ENCODE data around the gene TEF.
"Not testable (repeated sequence)": the region's sequence is repeated elsewhere in the genome, so short reads cannot be mapped to it uniquely, and the experiment has no call there.

The TEF gene

DNA sequence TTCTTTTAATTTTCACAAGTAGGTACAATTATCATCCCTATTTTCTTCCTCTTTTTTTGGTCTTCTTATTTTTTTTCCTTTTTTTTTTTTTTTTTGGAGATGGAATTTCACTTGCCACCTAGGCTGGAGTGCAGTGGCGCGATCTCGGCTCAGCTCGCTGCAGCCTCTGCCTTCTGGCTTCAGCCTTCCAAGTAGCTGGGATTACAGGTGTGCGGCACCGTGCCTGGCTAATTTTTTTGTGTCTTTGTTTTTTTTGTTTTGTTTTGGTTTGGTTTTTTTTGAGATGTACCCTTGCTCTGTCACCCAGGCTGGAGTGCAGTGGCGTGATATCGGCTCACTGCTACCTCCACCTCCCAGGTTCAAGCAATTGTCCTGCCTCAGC lies 48.2 kb downstream of the TEF start:
- DNase-seq, result no peak

DNA sequence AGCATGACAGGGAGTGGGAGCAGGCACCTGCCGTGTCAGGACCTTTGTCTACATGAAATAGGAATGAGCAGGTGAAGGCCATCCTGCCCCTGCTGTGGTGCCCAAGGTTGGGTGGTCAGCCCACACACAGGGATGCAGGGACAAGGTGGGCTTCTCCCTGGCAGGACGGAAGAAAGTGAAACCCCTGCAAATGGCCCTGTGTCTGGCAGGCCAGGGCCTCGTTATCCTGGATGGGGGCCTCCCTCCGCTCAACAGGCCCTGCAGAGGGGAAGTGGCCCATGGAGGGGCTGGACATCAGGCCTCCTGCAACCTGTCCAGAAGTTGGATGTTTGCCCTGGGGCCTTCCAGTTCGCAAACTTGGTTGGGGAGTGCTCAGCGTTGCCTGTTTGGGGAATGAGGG lies 49.9 kb downstream of the TEF start:
- no peak for DNase-seq

DNA sequence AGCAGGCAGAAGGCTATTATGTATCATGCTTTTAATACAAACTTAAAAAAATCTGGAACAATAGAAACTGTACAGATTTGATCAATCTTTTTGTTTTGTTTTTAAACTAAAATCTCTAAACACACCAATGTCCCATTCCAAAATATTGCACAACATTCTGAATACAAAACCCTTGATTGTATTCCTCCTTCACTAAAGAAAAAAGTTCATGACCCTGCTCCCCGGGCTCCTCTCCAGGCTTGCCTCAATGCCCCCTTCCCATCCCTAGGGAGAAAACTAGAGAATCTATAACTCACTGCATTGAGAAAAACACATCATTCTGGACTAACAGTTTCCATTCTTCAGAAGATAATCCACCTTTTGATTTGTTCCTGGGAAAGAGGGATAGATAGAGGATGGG lies 51.7 kb downstream of the TEF start:
- not testable (repeated sequence) for DNase-seq

DNA sequence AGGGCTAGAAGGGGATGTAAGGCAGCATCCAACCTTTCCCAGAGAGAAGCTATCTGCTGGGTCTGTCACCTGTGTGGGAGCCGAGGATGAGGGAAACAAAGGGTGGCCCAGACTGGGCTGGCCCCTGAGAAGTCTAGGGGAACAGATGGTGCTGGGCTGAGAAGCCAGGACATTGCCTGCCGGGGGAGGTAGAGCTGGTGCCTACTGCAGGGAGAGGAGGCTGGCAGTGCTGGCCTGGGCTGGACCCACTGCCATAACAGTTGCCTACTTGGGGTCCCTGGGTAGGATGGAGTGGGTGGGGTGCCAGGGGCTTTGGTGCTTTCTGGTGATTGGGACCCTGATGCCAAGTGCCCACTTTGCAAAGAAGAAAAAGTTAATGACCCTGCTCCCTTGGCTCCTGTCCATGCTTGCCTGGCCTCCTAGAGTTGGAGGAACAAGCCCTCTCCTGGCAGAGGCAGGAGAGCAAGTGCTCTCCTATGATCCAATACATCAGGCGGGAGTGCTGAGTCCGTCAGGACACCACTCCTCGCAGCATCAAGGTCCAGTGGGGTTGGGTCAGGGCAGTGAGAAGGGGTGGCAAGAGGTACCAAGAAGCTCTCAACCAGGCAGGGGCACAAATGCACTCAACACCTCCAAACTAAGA lies 52.7 kb downstream of the TEF start:
- DNase-seq, result not testable (repeated sequence)

DNA sequence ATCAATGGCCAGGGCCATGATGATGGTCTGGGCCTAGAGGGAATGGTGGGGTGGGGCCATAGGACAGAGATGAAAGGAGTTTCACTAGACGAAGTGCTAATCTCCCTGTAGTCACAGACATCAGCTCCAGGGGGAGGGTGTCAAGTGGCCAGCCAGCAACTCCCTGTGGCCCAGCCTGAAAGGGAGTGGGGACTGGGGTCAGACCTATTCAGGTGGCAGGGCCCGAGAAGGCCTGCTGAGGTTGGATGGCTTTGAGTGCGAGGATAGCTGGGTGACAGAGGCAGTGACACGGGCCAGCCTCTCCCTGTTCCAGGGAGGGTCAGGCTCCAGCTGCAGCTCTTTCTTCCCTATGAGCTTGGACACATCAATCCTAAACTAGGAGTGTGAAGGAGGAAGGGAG lies 53.8 kb downstream of the TEF start:
- no peak for DNase-seq

DNA sequence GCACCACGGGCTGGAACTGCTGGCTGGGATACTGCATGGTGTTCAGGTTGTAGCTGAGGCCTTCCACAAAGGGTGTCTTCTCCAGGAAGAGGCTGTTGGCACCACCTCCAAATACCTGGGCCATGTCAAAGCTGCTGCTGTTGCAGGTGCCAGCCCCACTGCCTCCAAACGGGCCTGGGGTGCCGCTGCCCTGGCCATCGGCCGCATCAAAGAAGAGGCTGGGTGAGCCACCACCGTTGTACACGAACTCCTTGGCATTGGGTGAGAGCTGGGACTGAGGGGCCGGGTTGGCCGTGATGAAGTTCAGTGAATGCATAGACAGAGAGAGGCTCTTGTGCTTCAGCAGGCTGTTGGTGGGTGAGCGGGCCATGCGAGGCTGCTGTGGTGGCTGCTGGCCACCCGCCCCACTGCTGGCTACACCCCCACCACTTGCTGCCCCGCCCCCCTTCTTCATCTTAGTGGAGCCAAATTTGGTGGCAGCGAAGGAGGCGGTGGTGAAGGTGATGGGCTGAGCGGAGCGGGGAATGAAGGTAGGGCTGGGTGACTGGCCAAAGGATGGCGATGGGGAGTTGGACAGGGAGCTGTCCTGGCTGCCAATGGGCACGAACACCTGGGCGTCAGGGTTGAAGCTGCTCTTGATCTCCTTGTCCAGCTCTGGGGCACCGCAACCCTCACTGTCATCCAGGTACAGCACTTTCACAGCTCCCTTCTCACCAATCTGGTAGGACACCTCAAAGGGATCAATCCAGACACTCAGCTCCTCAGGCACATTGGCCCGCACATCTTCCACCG lies 54.8 kb downstream of the TEF start:
- DNase-seq, result no peak

DNA sequence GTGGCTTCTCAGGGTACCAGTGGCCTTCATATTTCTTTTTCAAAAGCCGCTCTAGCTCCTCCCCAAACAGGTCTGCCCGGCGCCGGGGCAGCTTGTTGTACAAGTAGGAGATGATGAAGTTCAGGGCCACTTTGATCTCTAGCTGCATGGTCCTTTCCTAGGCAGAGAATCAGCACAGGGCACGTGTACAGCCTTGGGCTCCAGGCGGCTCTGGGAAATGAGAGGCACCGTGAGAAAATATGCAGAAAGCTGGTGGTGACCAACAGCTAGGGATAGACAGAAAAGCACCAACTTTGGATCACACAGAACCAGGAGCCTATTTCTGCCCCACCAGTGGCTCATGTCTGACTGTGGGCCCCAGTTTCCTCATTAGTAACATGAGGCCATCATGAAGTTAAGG lies 55.5 kb downstream of the TEF start:
- no peak for DNase-seq

DNA sequence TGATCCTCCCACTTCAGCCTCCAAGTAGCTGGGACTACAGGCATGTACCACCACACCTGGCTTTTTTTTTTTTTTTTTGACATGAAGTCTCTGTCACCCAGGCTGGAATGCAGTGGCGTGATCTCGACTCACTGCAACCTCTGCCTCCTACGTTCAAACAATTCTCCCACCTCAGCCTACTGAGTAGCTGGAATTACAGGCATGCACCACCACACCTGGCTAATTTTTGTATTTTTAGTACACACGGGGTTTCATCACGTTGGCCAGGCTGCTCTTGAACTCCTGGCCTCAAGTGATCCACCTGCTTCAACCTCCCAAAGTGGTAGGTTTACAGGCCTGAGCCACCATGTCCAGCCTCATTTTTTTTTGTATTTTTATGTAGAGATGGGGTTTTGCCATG lies 58.8 kb downstream of the TEF start:
- DNase-seq, result not testable (repeated sequence)

DNA sequence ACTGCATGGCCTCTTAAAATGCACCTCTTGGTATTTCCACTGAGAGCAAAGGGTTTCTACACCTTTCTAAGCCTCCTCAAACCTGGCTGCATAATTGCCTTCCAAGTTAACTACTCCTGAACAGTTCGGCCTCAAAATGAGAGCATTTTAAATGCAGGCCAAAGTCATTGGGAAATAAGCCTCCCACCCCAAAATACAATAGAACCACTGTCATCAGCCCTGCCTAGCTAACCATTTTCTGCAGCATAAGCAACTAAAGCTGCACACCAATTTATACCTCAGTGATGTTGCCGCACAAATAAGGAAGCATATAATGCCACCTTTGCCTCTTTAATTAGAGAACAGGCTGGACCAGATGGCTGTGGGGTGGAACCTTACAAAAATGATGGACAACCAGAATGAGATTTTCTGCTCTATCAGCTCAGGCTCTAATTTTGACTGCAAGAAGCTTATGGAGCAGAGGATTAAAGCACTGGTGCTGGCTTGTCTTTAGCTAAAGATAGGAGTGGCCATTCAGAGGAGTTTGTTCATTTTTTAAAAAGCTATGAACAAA lies 60.6 kb downstream of the TEF start:
- no peak for DNase-seq

DNA sequence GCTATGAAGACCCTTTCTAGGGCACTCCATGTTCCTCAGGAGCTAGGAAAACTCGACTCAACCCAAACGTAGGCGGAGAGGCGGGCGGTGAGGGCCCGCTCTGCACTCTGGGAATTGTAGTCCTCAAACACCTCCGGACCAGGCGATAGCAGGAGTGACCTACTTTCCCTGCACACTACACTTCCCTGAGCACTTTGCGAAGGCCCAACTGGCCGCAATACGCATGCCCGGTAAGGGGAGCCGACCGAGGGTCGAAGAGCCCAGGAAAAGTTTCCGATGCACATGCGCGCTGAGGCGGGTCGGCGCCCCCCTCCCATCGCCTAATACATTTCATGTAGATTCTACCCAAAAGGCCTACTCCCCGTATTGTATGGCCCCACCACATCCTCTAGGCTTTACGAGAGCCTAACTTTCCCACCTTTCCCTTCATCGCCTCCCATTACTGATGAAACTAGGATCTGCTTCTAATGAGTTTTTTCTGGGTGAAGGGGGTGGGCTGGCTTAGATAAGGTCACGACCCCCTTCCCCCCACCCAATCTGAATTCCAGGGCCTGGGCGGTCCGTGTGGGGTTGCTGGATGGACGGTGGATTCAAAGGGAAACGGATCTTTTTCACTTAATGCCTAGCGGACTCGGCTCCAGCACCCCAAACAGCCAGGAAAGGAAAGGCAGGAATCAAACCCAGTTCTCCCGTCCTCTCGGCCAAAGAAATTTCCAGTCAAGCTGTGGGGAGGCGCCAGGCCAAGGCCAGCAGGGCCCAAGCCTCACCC lies 62.8 kb downstream of the TEF start:
- DNase-seq, result peak; percentile 89

DNA sequence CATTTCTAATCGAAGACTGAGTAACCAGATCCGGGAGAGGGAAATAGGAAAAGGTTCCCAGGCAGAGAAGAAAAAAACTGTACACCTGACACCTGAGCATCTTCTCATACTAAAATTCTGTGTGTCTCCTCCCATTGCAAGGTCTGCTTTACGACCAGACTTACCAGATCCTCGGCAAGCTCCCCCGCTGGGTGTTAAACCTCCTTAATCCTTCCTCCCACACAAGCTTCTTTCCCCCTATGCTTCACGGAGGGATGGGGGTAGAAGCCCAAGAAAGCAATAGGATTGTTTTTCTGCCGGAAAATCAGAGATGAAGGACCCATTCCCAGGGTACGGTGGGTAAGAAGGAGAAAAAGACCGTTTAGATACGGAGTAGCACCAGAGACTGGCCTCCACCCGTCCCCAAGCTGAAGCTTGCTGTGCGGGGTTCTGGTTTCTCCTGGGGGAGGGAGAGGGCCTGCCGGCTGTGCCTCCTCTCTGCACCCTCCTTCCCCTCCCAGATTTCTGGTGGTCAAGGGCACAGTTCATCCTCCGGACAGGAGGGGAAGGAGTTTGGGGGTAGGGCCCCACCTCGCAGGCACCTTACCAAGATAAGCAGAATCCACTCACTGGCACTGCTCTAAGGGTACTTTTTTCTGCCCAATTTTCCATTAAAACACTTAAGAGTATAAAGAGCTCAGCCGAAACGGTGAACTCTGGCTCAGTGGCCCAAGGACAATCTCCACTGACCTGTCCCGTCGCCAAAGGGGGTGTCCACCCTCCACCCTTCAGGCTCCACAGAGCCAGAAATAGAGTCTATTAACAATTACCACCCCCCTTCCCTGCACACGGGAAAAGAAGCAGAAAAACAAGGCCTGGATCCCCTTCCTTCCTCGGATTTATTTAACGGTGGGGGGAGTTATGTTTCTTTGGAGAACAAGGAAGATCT lies 63.7 kb downstream of the TEF start:
- peak; percentile 69 for DNase-seq

DNA sequence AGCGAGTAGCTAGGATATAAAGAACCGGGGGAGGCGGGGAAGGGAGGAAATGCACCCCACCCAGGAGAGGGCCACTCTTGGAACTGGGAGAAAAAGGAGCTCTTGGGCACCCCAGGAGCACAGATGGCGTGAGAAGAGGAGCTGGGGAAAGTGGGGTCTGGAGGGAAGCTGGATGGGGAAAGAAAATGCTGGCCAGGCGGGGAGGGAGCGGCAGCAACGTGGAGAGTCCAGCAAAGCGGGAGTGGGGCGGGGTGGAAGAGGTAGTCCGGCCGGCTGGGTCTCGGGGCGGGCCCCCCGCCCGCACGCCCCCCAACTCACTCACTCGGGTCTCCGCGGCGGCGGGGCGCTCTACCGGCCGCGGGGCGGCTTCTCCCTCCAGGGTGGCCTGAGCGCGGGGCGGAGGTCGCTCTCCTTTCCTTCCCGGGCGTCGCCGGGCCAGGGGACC lies 64.3 kb downstream of the TEF start:
- DNase-seq, result no peak

DNA sequence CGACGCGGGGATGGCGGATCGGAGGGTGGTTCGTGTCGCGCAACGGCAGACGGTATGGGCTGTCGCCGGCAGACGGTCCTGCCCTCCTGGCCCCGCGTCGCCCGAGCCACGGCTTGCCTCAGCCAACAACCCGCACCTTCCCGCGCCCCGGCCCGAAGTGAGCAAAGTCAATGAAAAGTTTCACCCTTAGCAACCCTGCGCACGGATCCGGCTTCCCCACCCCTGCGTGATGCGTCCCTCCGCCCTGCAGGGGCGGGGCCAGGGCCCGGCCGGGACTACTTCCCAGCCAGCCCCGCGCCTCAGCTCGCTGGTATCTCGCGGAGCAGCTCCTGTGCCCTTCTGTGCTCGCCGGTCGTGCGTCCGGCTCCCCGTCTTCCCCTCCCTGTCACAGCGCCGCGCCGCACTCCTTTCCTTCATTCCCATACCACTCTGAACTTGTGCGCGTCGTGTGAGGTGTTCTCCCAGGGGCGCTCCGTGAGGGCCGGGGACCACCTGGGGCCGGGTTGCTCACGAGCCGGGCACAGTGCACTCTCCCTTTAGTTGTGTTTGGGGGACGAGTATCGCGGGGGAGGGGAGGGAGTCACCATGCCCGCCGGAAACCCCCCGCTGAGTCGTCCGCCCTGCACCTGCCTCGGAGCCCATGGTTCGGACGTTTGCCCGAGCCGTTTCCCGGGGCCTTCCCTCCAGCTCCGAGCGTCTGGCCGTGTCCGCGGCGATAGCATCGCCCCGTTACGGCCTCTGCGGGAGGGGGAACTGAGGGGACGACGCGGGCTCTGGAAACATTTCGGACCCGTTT lies 65.1 kb downstream of the TEF start, which contains the start of gene TOB2:
TSS of gene TOB2 (minus strand) at position 163 of the 796 bp plus-strand sequence. CDS start 9,456 bp downstream, outside the sequence.
- peak; percentile 98 for DNase-seq

DNA sequence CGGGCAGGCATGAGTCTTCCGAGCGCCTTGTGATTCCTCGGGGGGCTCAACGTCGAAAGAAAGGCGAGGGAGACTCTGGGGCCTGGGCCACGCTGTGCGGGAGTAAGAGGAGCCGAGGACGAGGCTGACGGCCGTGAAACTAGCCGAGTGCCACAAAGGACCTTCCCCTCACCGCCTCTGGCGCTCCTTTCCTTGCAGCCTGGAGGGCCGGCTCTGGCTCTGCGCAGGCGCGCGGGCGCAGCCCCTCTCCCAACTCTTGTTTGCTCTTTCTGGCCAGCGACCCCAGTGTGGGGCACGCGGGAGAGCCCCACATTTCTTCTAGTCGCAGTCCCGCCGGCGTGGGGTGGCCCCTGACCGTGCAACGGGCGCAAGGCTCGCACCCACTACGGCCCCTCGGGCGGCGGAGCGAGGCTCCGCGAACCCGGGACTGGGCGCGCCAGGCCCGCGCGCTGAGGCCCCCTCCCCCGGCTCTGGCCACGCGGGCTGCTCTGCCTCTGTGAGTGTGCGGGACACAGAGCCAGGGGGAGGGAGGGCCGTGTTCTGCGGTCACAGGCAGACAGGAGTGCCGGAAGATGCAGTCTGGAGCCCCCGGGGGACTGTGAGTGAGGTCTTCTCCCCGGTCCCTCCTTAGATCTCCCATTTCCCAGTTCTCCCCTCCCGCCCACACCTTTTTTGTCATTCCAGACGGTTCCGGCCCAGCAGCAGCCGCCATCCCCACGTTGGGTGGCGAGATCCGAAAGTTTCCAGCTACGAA lies 65.9 kb downstream of the TEF start:
- peak; percentile 89 for DNase-seq

DNA sequence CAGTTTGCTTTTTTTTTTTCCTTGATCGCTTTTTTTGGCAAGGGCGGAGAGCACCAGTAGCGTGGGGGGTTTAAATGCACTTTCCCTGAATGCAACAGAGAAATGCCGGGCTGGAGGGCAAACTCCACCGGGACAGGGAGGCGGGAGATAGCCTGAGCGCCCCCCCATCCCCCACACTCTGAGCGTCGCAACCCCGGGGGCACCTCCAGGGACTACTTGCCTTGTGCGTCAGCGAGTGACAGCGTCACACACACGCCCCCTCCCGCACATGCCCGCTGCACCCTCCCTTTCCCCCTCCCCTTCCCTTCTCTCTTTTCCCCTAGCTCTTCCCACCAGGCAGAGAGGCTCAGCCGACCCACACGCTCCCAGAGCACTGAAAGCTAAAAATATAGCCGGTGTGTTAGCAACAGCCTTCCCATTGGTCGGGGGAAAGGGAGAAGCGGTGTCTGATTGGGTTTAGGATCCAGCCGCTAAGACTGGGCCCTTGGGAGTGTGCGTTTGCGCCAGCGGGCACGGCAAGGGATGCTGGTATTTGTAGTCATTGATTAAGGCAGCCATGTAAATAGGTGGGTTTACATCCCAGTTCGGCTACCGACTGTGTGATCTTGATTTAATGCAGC lies 66.6 kb downstream of the TEF start:
- peak; percentile 90 for DNase-seq
